H9 (cell line): ENCODE results near the gene SH3RF3. TPM values are rescaled to one million over a fixed set of nuclear protein-coding genes. Genes with fewer than 3 reads are reported as not detected.

Source experiments
- DNase-seq: peaks from one replicate; pipeline ENCODE4 v3.0.0-alpha.2; 2017
- H2AFZ ChIP-seq: one replicate; pipeline ENCODE4 v1.6.1; 2013; ENCODE audit warnings: mild to moderate bottlenecking, low read length, control low read depth, moderate library complexity
- H2AK5ac ChIP-seq: 2 replicates; pipeline ENCODE4 v1.6.1; 2013; ENCODE audit warnings: low read length, control low read depth, mixed read lengths; ENCODE audit not compliant: insufficient read length
- H2BK120ac ChIP-seq: one replicate; pipeline ENCODE4 v1.6.1; 2013; ENCODE audit warnings: low read depth, mild to moderate bottlenecking, low read length, control low read depth, inconsistent platforms; ENCODE audit not compliant: poor library complexity, severe bottlenecking
- H2BK12ac ChIP-seq: 2 replicates; pipeline ENCODE4 v1.6.1; 2013; ENCODE audit warnings: low read length, control low read depth, mixed read lengths, low read depth; ENCODE audit not compliant: insufficient read length
- H2BK15ac ChIP-seq: 2 replicates; pipeline ENCODE4 v1.6.1; 2013; ENCODE audit warnings: low read depth, low read length, control low read depth
- H2BK20ac ChIP-seq: one replicate; pipeline ENCODE4 v1.6.1; 2013; ENCODE audit warnings: low read depth, mild to moderate bottlenecking, low read length, control low read depth, inconsistent platforms; ENCODE audit not compliant: poor library complexity, severe bottlenecking
- H2BK5ac ChIP-seq: 2 replicates; pipeline ENCODE4 v1.6.1; 2013; ENCODE audit warnings: low read length, control low read depth, mixed read lengths; ENCODE audit not compliant: insufficient read length
- H3K14ac ChIP-seq: 2 replicates; pipeline ENCODE4 v1.6.1; 2013; ENCODE audit warnings: low read length, control low read depth; ENCODE audit not compliant: insufficient read depth
- H3K18ac ChIP-seq: 2 replicates; pipeline ENCODE4 v1.6.1; 2013; ENCODE audit warnings: low read depth, mild to moderate bottlenecking, mixed read lengths, low read length, control low read depth; ENCODE audit not compliant: insufficient read length
- H3K23ac ChIP-seq: 2 replicates; pipeline ENCODE4 v1.6.1; 2013; ENCODE audit warnings: low read length, control low read depth, mixed read lengths, low read depth; ENCODE audit not compliant: insufficient read length
- H3K23me2 ChIP-seq: 2 replicates; pipeline ENCODE4 v1.6.1; 2013; ENCODE audit warnings: low read depth, mild to moderate bottlenecking, mixed read lengths, low read length, control low read depth; ENCODE audit not compliant: insufficient read length, poor library complexity, severe bottlenecking
- H3K27ac ChIP-seq: 2 replicates; pipeline ENCODE4 v1.5.1; 2013; ENCODE audit warnings: low read length, control low read depth, mixed read lengths, low read depth; ENCODE audit not compliant: insufficient read length
- H3K27me3 ChIP-seq: 2 replicates; pipeline ENCODE4 v1.6.1; 2013; ENCODE audit warnings: low read length, control low read depth, inconsistent platforms; ENCODE audit not compliant: insufficient read depth
- H3K4ac ChIP-seq: 2 replicates; pipeline ENCODE4 v1.6.1; 2013; ENCODE audit warnings: low read depth, mild to moderate bottlenecking, control low read depth, inconsistent platforms, low read length, moderate library complexity
- H3K4me1 ChIP-seq: 2 replicates; pipeline ENCODE4 v1.6.1; 2013; ENCODE audit warnings: low read length, control low read depth, inconsistent platforms; ENCODE audit not compliant: insufficient read depth
- H3K4me2 ChIP-seq: 2 replicates; pipeline ENCODE4 v1.6.1; 2013; ENCODE audit warnings: low read length, control low read depth, mixed read lengths; ENCODE audit not compliant: insufficient read length, insufficient read depth
- H3K56ac ChIP-seq: 2 replicates; pipeline ENCODE4 v1.6.1; 2013; ENCODE audit warnings: low read depth, mild to moderate bottlenecking, mixed read lengths, low read length, control low read depth; ENCODE audit not compliant: insufficient read length
- H3K79me1 ChIP-seq: 2 replicates; pipeline ENCODE4 v1.6.1; 2013; ENCODE audit warnings: low read depth, mild to moderate bottlenecking, moderate library complexity, low read length, control low read depth, inconsistent platforms; ENCODE audit not compliant: insufficient read depth, poor library complexity, severe bottlenecking
- H3K79me2 ChIP-seq: 2 replicates; pipeline ENCODE4 v1.6.1; 2013; ENCODE audit warnings: low read length, control low read depth, inconsistent platforms; ENCODE audit not compliant: insufficient read depth
- H3K9ac ChIP-seq: 2 replicates; pipeline ENCODE4 v1.6.1; 2013; ENCODE audit warnings: low read length, control low read depth, mixed read lengths; ENCODE audit not compliant: insufficient read length; ENCODE audit errors: extremely low read depth
- H3K9me3 ChIP-seq: one replicate; pipeline ENCODE4 v1.6.1; 2013; ENCODE audit warnings: low read depth, low read length, inconsistent platforms; ENCODE audit not compliant: control insufficient read depth
- H3T11ph ChIP-seq: one replicate; pipeline ENCODE4 v1.6.1; 2013; ENCODE audit warnings: mild to moderate bottlenecking, low read length, control low read depth, inconsistent platforms
- H4K20me1 ChIP-seq: one replicate; pipeline ENCODE4 v1.6.1; 2013; ENCODE audit not compliant: control insufficient read depth, insufficient read length, insufficient read depth
- H4K5ac ChIP-seq: 2 replicates; pipeline ENCODE4 v1.6.1; 2013; ENCODE audit warnings: low read depth, mild to moderate bottlenecking, mixed read lengths, low read length, control low read depth; ENCODE audit not compliant: insufficient read length
- H4K8ac ChIP-seq: replicated peaks from 2 replicates; pipeline ENCODE4 v1.6.1; 2013; ENCODE audit warnings: low read length, control low read depth, mixed read lengths, low read depth; ENCODE audit not compliant: insufficient read length
- H4K91ac ChIP-seq: 2 replicates; pipeline ENCODE4 v1.6.1; 2013; ENCODE audit warnings: low read depth, mild to moderate bottlenecking, moderate library complexity, mixed read lengths, low read length, control low read depth; ENCODE audit not compliant: insufficient read length
- H3K27ac Mint-ChIP-seq, 3 experiments: 2 replicates in 2 of 3; 3 replicates in 1 of 3; pipeline ENCODE4 v1.8.0; 2020 to 2021; ENCODE audit warnings: mixed read lengths in 3 of 3, mild to moderate bottlenecking in 1 of 3, moderate library complexity in 1 of 3
- H3K27me3 Mint-ChIP-seq: 2 replicates; pipeline ENCODE4 v1.8.0; 2021; ENCODE audit warnings: low read depth, mild to moderate bottlenecking, moderate library complexity, mixed read lengths
- H3K36me3 Mint-ChIP-seq, 3 experiments: 2 replicates in 2 of 3; 3 replicates in 1 of 3; pipeline ENCODE4 v1.8.0; 2020 to 2021; ENCODE audit warnings: low read depth in 3 of 3, mixed read lengths in 3 of 3; ENCODE audit not compliant: insufficient read depth in 1 of 3
- H3K4me1 Mint-ChIP-seq, 2 experiments: 2 replicates each; pipeline ENCODE4 v1.8.0; 2020; ENCODE audit warnings: mixed read lengths in 2 of 2
- H3K4me3 Mint-ChIP-seq, 2 experiments: 2 replicates in 1 of 2; 3 replicates in 1 of 2; pipeline ENCODE4 v1.8.0; 2020 to 2021; ENCODE audit warnings: mild to moderate bottlenecking in 2 of 2, mixed read lengths in 2 of 2, moderate library complexity in 1 of 2
- H3K9me3 Mint-ChIP-seq, 2 experiments: 2 replicates in 1 of 2; 3 replicates in 1 of 2; pipeline ENCODE4 v1.8.0; 2020; ENCODE audit warnings: mild to moderate bottlenecking in 2 of 2, mixed read lengths in 2 of 2, moderate library complexity in 1 of 2
- WGBS: extraction: QIAGEN DNeasy Blood & Tissue Kit; methylation state at CpG from one replicate; pipeline ENCODE4 v1.1.7; 2013; ENCODE audit warnings: missing lambda C conversion rate, low lambda C conversion rate, mixed read lengths; ENCODE audit not compliant: insufficient read length; ENCODE audit errors: extremely low coverage; 5-methylcytosine and 5-hydroxymethylcytosine counted together
- total RNA-seq: library from RNA; stranded (reverse); gene quantifications from 2 replicates; pipeline ENCODE4 v1.2.1, GENCODE V29; 2021
- TF ChIP-seq, protein P1 (sequence below): fragments of 200-600 bp; sonication (generic); conservative IDR thresholded peaks from 3 replicates; pipeline ENCODE4 v1.8.0; 2021; ENCODE audit warnings: antibody characterized with exemption, mild to moderate bottlenecking

The SH3RF3 gene
- total RNA-seq, 1 experiment from 2014 or later = 0.46 TPM

DNA sequence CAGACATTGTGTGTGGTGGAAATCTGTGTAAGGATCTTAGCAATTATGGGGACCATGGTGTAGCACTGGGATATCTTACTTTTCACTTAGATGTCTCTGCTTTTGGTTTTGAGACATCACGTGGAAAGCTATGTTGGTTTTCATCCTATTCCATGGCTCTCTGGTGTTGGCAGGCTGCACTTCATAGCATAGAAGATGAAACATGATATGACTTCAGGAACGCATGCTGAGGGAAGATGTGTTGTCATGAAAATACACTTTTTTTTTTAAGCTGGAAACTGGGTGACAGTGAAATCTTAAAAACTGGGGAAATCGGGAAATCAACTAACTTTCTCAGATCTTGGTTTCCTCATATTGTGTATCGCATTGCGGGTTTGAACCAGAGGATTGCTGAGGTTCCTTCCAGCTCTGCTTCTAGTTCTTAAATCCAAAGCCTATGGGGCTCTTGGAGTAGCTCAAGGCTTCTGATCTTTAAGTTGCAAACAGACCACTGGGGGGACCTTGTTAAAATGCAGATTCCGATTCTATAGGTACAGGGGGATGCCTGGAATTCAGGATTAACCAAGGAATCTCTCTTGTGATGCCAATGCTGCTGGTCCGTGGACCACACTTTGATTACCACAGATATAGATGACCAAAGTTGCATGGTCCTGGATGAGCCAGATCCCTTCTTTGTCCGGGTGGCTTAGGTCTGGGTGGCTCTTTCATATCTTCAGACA lies 160.7 kb downstream of the SH3RF3 start:
- no peaks in the 10 kb centered on the region for H3K9me3 ChIP-seq
- no peak overlapping the region for H2BK5ac ChIP-seq
- Mint-ChIP-seq H3K4me1 (peaks cover 42 to 43% of the 10 kb centered on the region in 2 experiments), H3K4me3 (no peak overlapping the region), H3K27me3 (no peaks in the 10 kb centered on the region; the same call in none of the 2 replicates), H3K9me3 (peaks cover 3 to 4% of the 10 kb centered on the region in 2 experiments; a peak in 2 of 5 replicates), H3K27ac (no peak overlapping the region; a peak in 1 of 7 replicates), H3K36me3 (peaks cover 0 to 8% (median 0%) of the 10 kb centered on the region in 3 experiments; a peak in 2 of 7 replicates)
- H2BK120ac ChIP-seq = no peak overlapping the region
- no peak overlapping the region for H3K9ac ChIP-seq
- H2BK12ac ChIP-seq = no peak overlapping the region
- H3K27me3 ChIP-seq = no peaks in the 10 kb centered on the region
- H3K27ac ChIP-seq = no peak overlapping the region
- H3K4ac ChIP-seq = no peak overlapping the region
- no peak overlapping the region for H3K56ac ChIP-seq
- no peak overlapping the region for H3K18ac ChIP-seq
- no peaks in the 10 kb centered on the region for H3K79me2 ChIP-seq
- no peak overlapping the region for H4K5ac ChIP-seq
- no peak for DNase-seq
- no peak overlapping the region for H3T11ph ChIP-seq
- no peak overlapping the region for H3K4me2 ChIP-seq
- H2AFZ ChIP-seq = no peak overlapping the region
- no peak overlapping the region for H2AK5ac ChIP-seq
- H4K8ac ChIP-seq = no peak overlapping the region
- H3K4me1 ChIP-seq = no peaks in the 10 kb centered on the region; the same call in 1 of the 2 replicates
- H2BK20ac ChIP-seq = no peak overlapping the region
- TF ChIP-seq, protein P1, sequence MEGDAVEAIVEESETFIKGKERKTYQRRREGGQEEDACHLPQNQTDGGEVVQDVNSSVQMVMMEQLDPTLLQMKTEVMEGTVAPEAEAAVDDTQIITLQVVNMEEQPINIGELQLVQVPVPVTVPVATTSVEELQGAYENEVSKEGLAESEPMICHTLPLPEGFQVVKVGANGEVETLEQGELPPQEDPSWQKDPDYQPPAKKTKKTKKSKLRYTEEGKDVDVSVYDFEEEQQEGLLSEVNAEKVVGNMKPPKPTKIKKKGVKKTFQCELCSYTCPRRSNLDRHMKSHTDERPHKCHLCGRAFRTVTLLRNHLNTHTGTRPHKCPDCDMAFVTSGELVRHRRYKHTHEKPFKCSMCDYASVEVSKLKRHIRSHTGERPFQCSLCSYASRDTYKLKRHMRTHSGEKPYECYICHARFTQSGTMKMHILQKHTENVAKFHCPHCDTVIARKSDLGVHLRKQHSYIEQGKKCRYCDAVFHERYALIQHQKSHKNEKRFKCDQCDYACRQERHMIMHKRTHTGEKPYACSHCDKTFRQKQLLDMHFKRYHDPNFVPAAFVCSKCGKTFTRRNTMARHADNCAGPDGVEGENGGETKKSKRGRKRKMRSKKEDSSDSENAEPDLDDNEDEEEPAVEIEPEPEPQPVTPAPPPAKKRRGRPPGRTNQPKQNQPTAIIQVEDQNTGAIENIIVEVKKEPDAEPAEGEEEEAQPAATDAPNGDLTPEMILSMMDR = 0 out of 3 replicates have a peak, but pooled peaks have one; percentile 15
- H4K91ac ChIP-seq = no peak overlapping the region
- no peak overlapping the region for H3K23ac ChIP-seq
- no peaks in the 10 kb centered on the region for H3K79me1 ChIP-seq
- H2BK15ac ChIP-seq = no peak overlapping the region
- H3K14ac ChIP-seq = no peak overlapping the region
- no CpG with 5 or more reads among the region's 8 CpGs for WGBS
- no peaks in the 10 kb centered on the region for H3K23me2 ChIP-seq
- no peaks in the 10 kb centered on the region for H4K20me1 ChIP-seq
